ENCODE measurements around the gene PSRC1.

- TF ChIP-seq CTCF (IDR thresholded peaks at IDR 0.05; ENCODE audit: low read length): no peak
- no peak for TF ChIP-seq EZH2 (IDR thresholded peaks at IDR 0.05; ENCODE audit: borderline replicate concordance, low read length)
Observed at GRCh38 chr1:109309347-109309746, 26.4 kb upstream of the PSRC1 start.
